ENCODE results near the gene SEH1L. TPM values are rescaled to one million over a fixed set of nuclear protein-coding genes. Genes with fewer than 3 reads are reported as not detected.

The SEH1L gene
- total RNA-seq, 2 experiments from 2014 or later: 100 to 107 TPM

DNA sequence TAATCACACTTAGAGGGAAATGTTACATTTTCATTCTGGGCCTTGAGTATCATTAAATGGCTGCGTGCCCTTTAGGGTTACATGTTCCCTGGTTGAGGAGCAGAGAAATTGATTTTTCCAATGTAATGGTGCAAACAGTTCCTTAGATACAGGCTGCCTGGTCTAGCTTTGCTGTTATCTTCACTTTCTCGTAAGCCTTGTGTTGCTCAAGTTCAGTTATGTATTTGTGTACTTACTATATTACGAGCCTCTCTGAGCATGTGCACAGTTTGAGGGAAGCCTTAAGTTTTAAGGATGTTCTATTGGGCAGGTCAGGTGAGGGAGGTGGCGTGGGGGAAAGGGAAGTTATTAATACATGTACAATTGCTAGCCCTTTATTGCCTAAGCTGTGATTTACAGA is 67.0 kb downstream of the SEH1L start:
- H3K27me3 Mint-ChIP-seq: no peaks in the 10 kb centered on the region
- no peak for ATAC-seq
- ChIA-PET POLR2A (no interaction called here), CTCF (no interaction called here)
- no peak for DNase-seq
- peaks cover 70% of the 10 kb centered on the region for H3K36me3 Mint-ChIP-seq (ENCODE audit: low read depth)
- H3K27ac Mint-ChIP-seq: no peak overlapping the region
- no peaks in the 10 kb centered on the region for H3K9me3 Mint-ChIP-seq (ENCODE audit: low read depth)
- intact Hi-C loops (cut with DNase I, micrococcal nuclease): no loop called here
- H3K4me1 Mint-ChIP-seq: peaks cover 11% of the 10 kb centered on the region
- no peak overlapping the region for H3K4me3 Mint-ChIP-seq

GRCh38 chr18:13017247-13017875 is 69.5 kb downstream of the SEH1L start:
- no peak for ATAC-seq
- ChIA-PET CTCF (no interaction called here), POLR2A (no interaction called here)
- Mint-ChIP-seq H3K4me3 (no peak overlapping the region), H3K27me3 (no peaks in the 10 kb centered on the region), H3K4me1 (peaks cover 11% of the 10 kb centered on the region), H3K9me3 (ENCODE audit: low read depth) (no peaks in the 10 kb centered on the region), H3K27ac (peak overlapping the region; percentile 37), H3K36me3 (ENCODE audit: low read depth) (peaks cover 75% of the 10 kb centered on the region)
- intact Hi-C loops (cut with DNase I, micrococcal nuclease): no loop called here
- DNase-seq: no peak

DNA sequence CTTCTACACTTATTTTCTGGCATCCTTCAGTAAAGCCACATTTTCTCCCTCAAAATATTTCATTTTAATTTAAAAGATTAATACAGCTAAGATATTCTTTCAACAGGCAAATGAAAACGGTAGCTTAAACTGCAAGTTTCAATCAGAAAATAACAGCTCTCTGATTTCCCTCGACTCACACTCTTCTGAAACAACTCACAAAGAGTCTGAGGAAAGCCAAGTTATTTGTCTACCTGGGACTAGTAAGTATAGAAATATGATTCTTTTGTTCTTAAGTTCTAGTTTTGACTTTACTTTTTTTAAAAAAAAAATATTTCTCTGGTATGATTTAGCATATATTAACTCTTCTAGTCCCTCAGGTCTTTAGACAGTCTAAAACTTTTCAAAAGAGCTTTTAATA is 70.6 kb downstream of the SEH1L start:
- Mint-ChIP-seq H3K4me3 (no peak overlapping the region), H3K27ac (no peak overlapping the region), H3K4me1 (peaks cover 11% of the 10 kb centered on the region), H3K27me3 (no peaks in the 10 kb centered on the region), H3K36me3 (ENCODE audit: low read depth) (peaks cover 77% of the 10 kb centered on the region), H3K9me3 (ENCODE audit: low read depth) (no peaks in the 10 kb centered on the region)
- no peak for DNase-seq
- ATAC-seq: peak; percentile 55
- POLR2A ChIA-PET: no interaction called here
- intact Hi-C loops (cut with DNase I, micrococcal nuclease): no loop called here
- CTCF ChIA-PET: no interaction called here

DNA sequence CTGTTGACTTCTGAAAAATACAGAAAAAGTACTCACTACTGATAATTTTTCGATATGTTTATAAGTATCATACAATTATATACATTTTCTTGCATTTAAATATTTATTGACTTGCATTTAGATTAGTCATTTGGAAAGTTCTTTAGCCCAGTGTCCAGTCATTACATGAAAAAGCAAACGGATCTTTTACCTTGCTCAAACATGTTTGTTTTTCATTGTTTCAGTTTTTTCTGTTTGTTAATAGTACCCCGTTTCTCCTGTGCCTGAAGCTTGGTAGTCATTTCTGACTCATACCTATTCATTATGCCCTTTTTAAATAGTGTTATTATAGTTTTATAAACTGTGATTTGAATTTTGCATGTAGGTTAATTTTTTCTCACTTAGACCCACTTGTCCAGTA is 71.5 kb downstream of the SEH1L start:
- DNase-seq: no peak
- Mint-ChIP-seq H3K4me3 (no peak overlapping the region), H3K27me3 (no peaks in the 10 kb centered on the region), H3K36me3 (ENCODE audit: low read depth) (peaks cover 77% of the 10 kb centered on the region), H3K4me1 (peaks cover 11% of the 10 kb centered on the region), H3K9me3 (ENCODE audit: low read depth) (no peaks in the 10 kb centered on the region), H3K27ac (no peak overlapping the region)
- ATAC-seq: peak; percentile 26
- CTCF ChIA-PET: no interaction called here
- intact Hi-C loops (cut with DNase I, micrococcal nuclease): no loop called here
- POLR2A ChIA-PET: no interaction called here

- no peak for DNase-seq
- H3K4me3 Mint-ChIP-seq: no peak overlapping the region
- intact Hi-C loops (cut with DNase I, micrococcal nuclease): no loop called here
- H3K4me1 Mint-ChIP-seq: peaks cover 11% of the 10 kb centered on the region
- ChIA-PET CTCF (interaction anchor here (0.7 to 1.6 kb wide), 2 partner anchors 22 to 67 kb away, joined by 4 read pairs; no protein-coding TSS in a partner anchor), POLR2A (interaction anchor here (0.6 kb wide), 1 partner anchor 1068 kb away, joined by 6 read pairs; no protein-coding TSS in a partner anchor)
- no peak for ATAC-seq
- H3K36me3 Mint-ChIP-seq (ENCODE audit: low read depth): peaks cover 66% of the 10 kb centered on the region
- no peaks in the 10 kb centered on the region for H3K9me3 Mint-ChIP-seq (ENCODE audit: low read depth)
- H3K27me3 Mint-ChIP-seq: no peaks in the 10 kb centered on the region
- H3K27ac Mint-ChIP-seq: no peak overlapping the region
These were observed 74.8 kb downstream of the SEH1L start for GRCh38 chr18:13022644-13023043.

GRCh38 chr18:13025233-13025632 is 77.4 kb downstream of the SEH1L start:
- no peak for ATAC-seq
- H3K9me3 Mint-ChIP-seq (ENCODE audit: low read depth): no peaks in the 10 kb centered on the region
- no peak overlapping the region for H3K4me3 Mint-ChIP-seq
- ChIA-PET CTCF (no interaction called here), POLR2A (no interaction called here)
- H3K27me3 Mint-ChIP-seq: no peaks in the 10 kb centered on the region
- DNase-seq: no peak
- H3K4me1 Mint-ChIP-seq: peaks cover 3% of the 10 kb centered on the region
- H3K36me3 Mint-ChIP-seq (ENCODE audit: low read depth): peaks cover 53% of the 10 kb centered on the region
- intact Hi-C loops (cut with DNase I, micrococcal nuclease): no loop called here
- H3K27ac Mint-ChIP-seq: no peak overlapping the region

DNA sequence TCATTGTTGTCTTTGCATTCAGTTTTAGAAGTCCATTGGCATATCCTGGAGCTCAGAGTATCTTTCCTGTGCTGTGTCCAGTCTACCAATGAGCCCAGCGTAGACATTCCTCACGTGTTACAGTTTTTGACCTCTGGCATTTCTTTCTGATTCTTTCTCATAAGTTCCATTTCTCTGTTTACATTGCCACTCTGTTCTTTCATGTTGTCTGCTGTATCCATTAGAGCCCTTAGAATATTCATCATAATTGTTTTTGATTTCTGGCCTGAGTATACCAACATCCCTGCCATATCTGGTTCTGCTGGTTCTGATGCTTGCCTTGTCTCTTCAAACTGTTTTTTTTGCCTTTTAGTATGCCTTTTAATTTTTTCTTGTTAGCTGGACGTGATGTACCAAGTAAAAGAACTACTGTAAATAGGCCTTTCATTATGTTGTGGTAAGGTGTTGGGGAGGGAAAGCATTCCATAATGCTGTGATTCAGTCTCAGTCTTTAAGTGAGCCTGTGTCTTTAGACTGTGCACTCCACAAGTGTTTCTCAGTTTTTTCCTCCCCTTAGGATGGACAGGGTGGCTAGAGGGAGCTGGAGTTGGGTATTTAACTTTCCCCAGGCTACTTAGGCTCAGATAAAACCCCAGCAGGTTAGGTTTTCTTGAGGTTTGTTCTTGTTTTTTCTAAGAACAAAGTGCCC is 78.9 kb downstream of the SEH1L start:
- Mint-ChIP-seq H3K36me3 (ENCODE audit: low read depth) (peaks cover 49% of the 10 kb centered on the region), H3K4me1 (peaks cover 3% of the 10 kb centered on the region), H3K4me3 (no peak overlapping the region), H3K9me3 (ENCODE audit: low read depth) (no peaks in the 10 kb centered on the region), H3K27ac (no peak overlapping the region), H3K27me3 (no peaks in the 10 kb centered on the region)
- CTCF ChIA-PET: interaction anchor here (0.6 kb wide), 1 partner anchor 690 kb away, joined by 3 read pairs; no protein-coding TSS in a partner anchor
- intact Hi-C loops (cut with DNase I, micrococcal nuclease): no loop called here
- no peak for ATAC-seq
- DNase-seq: no peak
- POLR2A ChIA-PET: no interaction called here

GRCh38 chr18:13028869-13029268 is 81.1 kb downstream of the SEH1L start:
- Mint-ChIP-seq H3K27ac (no peak overlapping the region), H3K27me3 (no peaks in the 10 kb centered on the region), H3K9me3 (ENCODE audit: low read depth) (no peaks in the 10 kb centered on the region), H3K4me1 (peaks cover 6% of the 10 kb centered on the region), H3K36me3 (ENCODE audit: low read depth) (peaks cover 46% of the 10 kb centered on the region), H3K4me3 (no peak overlapping the region)
- POLR2A ChIA-PET: no interaction called here
- DNase-seq: no peak
- CTCF ChIA-PET: interaction anchor here (0.6 kb wide), 1 partner anchor 345 kb away, joined by 5 read pairs; no protein-coding TSS in a partner anchor
- intact Hi-C loops (cut with DNase I, micrococcal nuclease): no loop called here
- no peak for ATAC-seq

DNA sequence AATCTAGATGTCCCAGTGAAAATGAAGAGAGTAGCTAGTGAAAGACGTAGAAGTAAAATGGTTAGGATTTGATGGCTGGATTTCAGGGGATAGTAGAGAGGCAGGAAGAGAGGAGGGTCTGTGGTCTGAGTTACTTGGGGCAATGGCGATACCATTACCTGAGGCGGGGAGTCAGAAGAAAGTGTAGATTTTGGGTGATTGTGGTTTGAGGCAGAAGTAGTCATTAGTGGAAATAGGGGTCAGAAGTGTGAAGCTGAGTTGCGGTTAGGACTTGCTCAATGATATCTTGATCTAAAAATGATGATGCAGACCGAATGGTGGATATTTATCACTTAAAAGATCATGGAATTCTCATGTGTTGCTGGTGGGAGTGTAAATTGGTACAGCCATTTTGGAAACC is 84.4 kb downstream of the SEH1L start:
- ATAC-seq (peak; percentile 30), DNase-seq (no peak)
- Mint-ChIP-seq H3K27me3 (no peaks in the 10 kb centered on the region), H3K9me3 (ENCODE audit: low read depth) (no peaks in the 10 kb centered on the region), H3K4me3 (no peak overlapping the region), H3K36me3 (ENCODE audit: low read depth) (peaks cover 48% of the 10 kb centered on the region), H3K4me1 (peaks cover 12% of the 10 kb centered on the region), H3K27ac (no peak overlapping the region)
- ChIA-PET CTCF (interaction anchor here (0.8 kb wide), 1 partner anchor 11 kb away, joined by 5 read pairs; no protein-coding TSS in a partner anchor), POLR2A (no interaction called here)
- intact Hi-C loops (cut with DNase I, micrococcal nuclease): no loop called here

GRCh38 chr18:13035249-13035914 is 87.6 kb downstream of the SEH1L start:
- Mint-ChIP-seq H3K27ac (no peak overlapping the region), H3K4me1 (peaks cover 14% of the 10 kb centered on the region), H3K36me3 (ENCODE audit: low read depth) (peaks cover 55% of the 10 kb centered on the region), H3K4me3 (no peak overlapping the region), H3K27me3 (no peaks in the 10 kb centered on the region), H3K9me3 (ENCODE audit: low read depth) (no peaks in the 10 kb centered on the region)
- ATAC-seq (no peak), DNase-seq (no peak)
- intact Hi-C loops (cut with DNase I, micrococcal nuclease): no loop called here
- ChIA-PET CTCF (interaction anchor here (0.6 to 1.5 kb wide), 2 partner anchors 10 to 76 kb away, joined by 3 to 4 read pairs; no protein-coding TSS in a partner anchor), POLR2A (no interaction called here)

- POLR2A ChIA-PET: no interaction called here
- no peak overlapping the region for H3K4me3 Mint-ChIP-seq
- ATAC-seq: no peak
These were observed 89.0 kb downstream of the SEH1L start for GRCh38 chr18:13036622-13037320.

More at GRCh38 chr18:13036622-13037320, 89.0 kb downstream of the SEH1L start:
- peaks cover 14% of the 10 kb centered on the region for H3K4me1 Mint-ChIP-seq
- intact Hi-C loops (cut with DNase I, micrococcal nuclease): no loop called here
- peaks cover 55% of the 10 kb centered on the region for H3K36me3 Mint-ChIP-seq (ENCODE audit: low read depth)
- H3K27me3 Mint-ChIP-seq: no peaks in the 10 kb centered on the region
- H3K9me3 Mint-ChIP-seq (ENCODE audit: low read depth): no peaks in the 10 kb centered on the region
- CTCF ChIA-PET: no interaction called here
- no peak for DNase-seq
- H3K27ac Mint-ChIP-seq: no peak overlapping the region

Data from activated CD4-positive, alpha-beta T cell treated with anti-CD3 and anti-CD28 coated beads for 36 hours (primary cell).